Measurements from ENCODE around the gene MKKS.

GRCh38 chr20:10357061-10357708 lies 76.8 kb downstream of the MKKS start:
- no peak for TF ChIP-seq CTCF (conservative IDR thresholded peaks at IDR 0.05; ENCODE audit: low read length)
- TF ChIP-seq EZH2phosphoT487 (IDR thresholded peaks at IDR 0.05; ENCODE audit: borderline replicate concordance), result no peak
